Right atrium auricular region (tissue), 2 donors: ENCODE measurements around the gene OLFML2B. TPM values are rescaled to one million over a fixed set of nuclear protein-coding genes. Genes with fewer than 3 reads are reported as not detected.
A peak's percentile ranks its signal among the peaks of the same experiment; 100 is the strongest.

Source experiments
- DNase-seq: peaks from one replicate; pipeline ENCODE4 v3.0.0-alpha.2; 2019; ENCODE audit warnings: low spot score
- H3K27ac ChIP-seq, 2 donors: fragments of 200-600 bp; sonication (generic); 1 replicate in 1 of 2; 2 replicates in 1 of 2; pipeline ENCODE4 v1.5.1; 2016 to 2019
- H3K27me3 ChIP-seq, 2 donors: fragments of 200-600 bp; sonication (generic); one replicate each; pipeline versions ENCODE4 v1.5.1 to v1.6.0; 2017 to 2019
- H3K36me3 ChIP-seq: fragments of 200-600 bp; sonication (generic); one replicate; pipeline ENCODE4 v1.5.1; 2016
- H3K4me1 ChIP-seq, 2 donors: fragments of 200-600 bp; sonication (generic); one replicate each; pipeline versions ENCODE4 v1.5.1 to v1.6.0; 2017 to 2019
- H3K4me3 ChIP-seq, 2 donors: fragments of 200-600 bp; sonication (generic); 1 replicate in 1 of 2; 2 replicates in 1 of 2; pipeline ENCODE4 v1.5.1; 2017 to 2019; ENCODE audit warnings: mild to moderate bottlenecking in 1 of 2, moderate library complexity in 1 of 2
- H3K9me3 ChIP-seq, 2 donors: fragments of 200-600 bp; sonication (generic); one replicate each; pipeline ENCODE4 v1.5.1; 2019
- CTCF ChIP-seq, 2 donors: fragments of 200-600 bp; sonication (generic); IDR thresholded peaks; one replicate each; pipeline ENCODE4 v1.5.1; 2019; ENCODE audit warnings: antibody characterized with exemption in 2 of 2
- total RNA-seq, 2 donors: library from RNA; depleted of rRNA; stranded (reverse); fragments of >200 nt; gene quantifications; one replicate each; pipeline ENCODE4 v1.1.0, GENCODE V29; 2016

The OLFML2B gene
- total RNA-seq, 2 donors from 2014 or later, result 4.5 to 9.2 TPM

GRCh38 chr1:161970036-161970435 lies 53.6 kb downstream of the OLFML2B start:
- no peak overlapping the region for H3K4me3 ChIP-seq
- H3K4me1 ChIP-seq, result peaks cover 0 to 14% of the 10 kb centered on the region in 2 donors
- no peaks in the 10 kb centered on the region for H3K9me3 ChIP-seq
- H3K36me3 ChIP-seq, result no peaks in the 10 kb centered on the region
- DNase-seq, result no peak
- H3K27ac ChIP-seq, result no peak overlapping the region
- no peaks in the 10 kb centered on the region for H3K27me3 ChIP-seq
- TF ChIP-seq CTCF (IDR thresholded peaks at IDR 0.05), result no peak

GRCh38 chr1:161966067-161966466 lies 57.6 kb downstream of the OLFML2B start:
- peaks cover 0 to 4% of the 10 kb centered on the region in 2 donors for H3K4me1 ChIP-seq
- H3K36me3 ChIP-seq, result no peaks in the 10 kb centered on the region
- H3K4me3 ChIP-seq, result no peak overlapping the region
- H3K9me3 ChIP-seq, result no peaks in the 10 kb centered on the region
- H3K27ac ChIP-seq, result no peak overlapping the region
- H3K27me3 ChIP-seq, result no peaks in the 10 kb centered on the region
- DNase-seq, result no peak
- no peak for TF ChIP-seq CTCF (IDR thresholded peaks at IDR 0.05)

- Histone ChIP-seq H3K4me3 (peak overlapping the region; percentile 23 to 27), H3K36me3 (peaks cover 16% of the 10 kb centered on the region), H3K27ac (peak overlapping the region; percentile 56 to 84), H3K9me3 (no peaks in the 10 kb centered on the region), H3K4me1 (peaks cover 0 to 5% of the 10 kb centered on the region in 2 donors), H3K27me3 (no peaks in the 10 kb centered on the region)
- no peak for TF ChIP-seq CTCF (IDR thresholded peaks at IDR 0.05)
- no peak for DNase-seq
Measured at GRCh38 chr1:161962091-161962887, 61.4 kb downstream of the OLFML2B start.

GRCh38 chr1:161958425-161958824 lies 65.2 kb downstream of the OLFML2B start:
- no peak for TF ChIP-seq CTCF (IDR thresholded peaks at IDR 0.05)
- H3K4me3 ChIP-seq, result no peak overlapping the region

GRCh38 chr1:161956930-161957329 lies 66.7 kb downstream of the OLFML2B start:
- Histone ChIP-seq H3K9me3 (no peaks in the 10 kb centered on the region), H3K4me1 (peaks cover 0 to 11% of the 10 kb centered on the region in 2 donors), H3K36me3 (peaks cover 16% of the 10 kb centered on the region), H3K27ac (no peak overlapping the region), H3K27me3 (no peaks in the 10 kb centered on the region), H3K4me3 (no peak overlapping the region)
- DNase-seq, result no peak
- TF ChIP-seq CTCF (IDR thresholded peaks at IDR 0.05), result no peak

More at GRCh38 chr1:161958425-161958824, 65.2 kb downstream of the OLFML2B start:
- Histone ChIP-seq H3K36me3 (peaks cover 16% of the 10 kb centered on the region), H3K27me3 (no peaks in the 10 kb centered on the region), H3K9me3 (no peaks in the 10 kb centered on the region), H3K4me1 (peaks cover 0 to 11% of the 10 kb centered on the region in 2 donors), H3K27ac (no peak overlapping the region)
- no peak for DNase-seq
